ENCODE results near the gene GNB4. TPM values are rescaled to one million over a fixed set of nuclear protein-coding genes. Genes with fewer than 3 reads are reported as not detected.

GNB4 gene
- total RNA-seq: 70.5 and 93.4 TPM in 2 replicates

DNA sequence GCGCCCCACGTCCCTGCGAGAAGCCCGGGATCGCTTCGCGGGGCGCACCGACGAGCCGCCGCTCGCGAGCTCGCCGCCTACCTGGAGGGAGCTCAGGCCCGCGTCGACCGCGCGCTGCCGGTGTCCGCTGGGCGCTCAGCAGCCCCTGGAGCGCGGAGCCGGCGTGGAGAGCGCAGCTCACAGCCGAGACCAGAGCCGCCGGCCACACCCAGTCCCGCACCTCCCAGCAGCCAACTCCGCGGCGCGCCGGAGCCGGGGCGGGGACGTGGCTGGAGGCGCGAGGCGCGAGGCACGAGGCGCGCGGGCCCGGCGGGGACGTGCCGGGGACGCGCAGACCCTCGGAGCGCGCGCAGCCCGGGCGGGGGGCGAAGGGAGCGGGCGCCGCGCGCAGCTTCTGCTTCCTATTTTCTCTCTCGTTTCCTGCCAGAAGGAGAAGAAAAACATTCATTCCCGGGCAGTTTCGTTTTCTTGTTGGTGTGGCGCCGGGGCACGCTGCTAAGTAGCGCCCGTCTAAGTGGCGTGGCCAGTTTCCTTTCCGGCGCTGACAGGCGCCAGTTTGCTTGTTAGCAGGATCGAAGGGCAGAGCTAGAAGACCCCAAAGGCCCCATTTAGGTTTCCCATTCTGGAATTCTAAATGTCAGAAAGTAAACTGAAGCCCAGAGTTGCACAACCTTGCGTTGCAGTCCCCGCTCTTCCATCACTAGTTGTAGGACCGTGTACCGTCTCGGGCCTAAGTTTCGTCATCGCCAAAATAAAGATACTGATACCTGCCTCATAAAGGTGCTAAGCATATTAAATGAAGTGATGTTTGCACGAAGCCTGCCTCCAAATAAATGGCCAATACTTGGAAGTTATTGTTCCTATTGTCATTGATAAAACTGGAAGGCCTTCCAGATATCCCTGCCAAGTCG, at the start of gene GNB4:
Gene GNB4 (minus strand): TSS at position 206 of the 911 bp plus-strand sequence. CDS start 25,270 bp downstream, outside the sequence.
- peak; percentile 94 for DNase-seq

DNA sequence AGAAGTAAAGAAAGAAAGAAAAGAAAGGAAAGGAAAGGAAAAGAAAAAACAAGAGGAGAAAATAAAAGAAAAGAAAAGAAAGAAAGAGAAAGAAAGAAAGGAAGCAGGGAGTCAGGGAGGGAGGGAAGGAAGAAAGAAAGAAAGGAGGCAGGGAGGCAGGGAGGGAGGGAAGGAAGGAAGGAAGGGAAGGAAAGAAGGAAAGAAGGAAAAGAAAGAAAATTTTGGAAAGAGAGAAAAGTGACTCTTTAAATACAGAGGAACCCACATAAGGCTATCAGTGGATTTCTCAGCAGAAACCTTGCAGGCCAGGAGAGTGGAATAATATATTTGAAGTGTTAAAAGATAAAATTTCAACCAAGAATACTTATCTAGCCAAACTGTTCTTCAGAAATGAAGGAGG, 44.2 kb upstream of the GNB4 start:
- no peak for DNase-seq

DNA sequence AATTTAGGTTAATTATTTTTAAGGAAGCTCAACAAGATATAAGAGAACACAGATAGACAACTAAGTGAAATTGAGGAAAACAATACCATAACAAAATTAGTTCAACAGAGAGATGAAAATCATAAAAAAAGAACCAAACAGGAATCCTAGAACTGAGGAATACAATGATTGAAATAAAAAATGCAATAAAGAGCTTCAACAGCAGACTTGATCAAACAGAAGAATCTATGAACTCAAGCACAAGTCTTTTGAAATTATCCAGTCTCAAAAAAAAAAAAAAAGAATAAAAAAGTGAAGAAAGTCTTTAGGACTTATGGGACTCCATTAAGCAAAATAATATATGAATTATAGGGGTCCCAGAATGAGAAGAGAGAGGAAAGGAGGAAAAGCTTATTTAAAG, 42.0 kb upstream of the GNB4 start:
- DNase-seq: no peak

DNA sequence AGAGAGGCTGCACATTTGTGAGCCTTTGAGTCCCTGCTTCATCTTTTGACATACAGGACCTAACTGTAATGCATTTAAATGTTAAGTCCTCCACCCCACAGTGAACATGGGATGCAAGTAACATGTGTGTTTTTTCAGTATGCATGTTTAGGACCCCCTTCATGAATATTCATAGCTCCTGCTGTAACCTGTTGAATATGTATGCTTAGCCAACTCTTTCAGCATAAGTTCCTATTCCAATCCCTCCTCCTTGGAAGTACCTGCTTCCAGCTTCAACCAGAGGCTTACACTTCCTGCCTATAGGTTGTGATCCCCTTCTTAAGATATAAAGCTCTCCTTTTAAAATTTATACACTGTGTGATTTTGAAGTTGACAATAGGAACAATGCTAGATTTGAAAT, 36.9 kb upstream of the GNB4 start:
- no peak for DNase-seq

DNA sequence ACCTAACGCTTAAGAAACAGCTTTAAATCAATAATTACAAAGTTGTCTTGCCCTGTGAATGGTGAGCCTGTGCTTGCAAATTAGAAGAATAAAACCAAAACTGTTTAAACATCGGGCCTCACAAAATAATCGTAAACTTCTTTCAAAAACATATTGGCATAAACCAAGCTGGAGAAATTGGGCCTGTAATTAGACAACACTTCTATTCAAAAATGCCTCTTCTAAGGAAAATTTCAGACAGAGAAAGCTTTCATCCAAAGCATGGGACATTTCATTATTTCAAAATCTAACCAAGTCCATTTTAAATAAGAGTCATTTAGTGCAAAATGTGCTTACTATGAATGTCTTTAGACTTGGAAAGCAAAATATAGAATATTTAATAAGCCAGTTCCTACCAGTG, 35.5 kb upstream of the GNB4 start:
- no peak for DNase-seq

DNA sequence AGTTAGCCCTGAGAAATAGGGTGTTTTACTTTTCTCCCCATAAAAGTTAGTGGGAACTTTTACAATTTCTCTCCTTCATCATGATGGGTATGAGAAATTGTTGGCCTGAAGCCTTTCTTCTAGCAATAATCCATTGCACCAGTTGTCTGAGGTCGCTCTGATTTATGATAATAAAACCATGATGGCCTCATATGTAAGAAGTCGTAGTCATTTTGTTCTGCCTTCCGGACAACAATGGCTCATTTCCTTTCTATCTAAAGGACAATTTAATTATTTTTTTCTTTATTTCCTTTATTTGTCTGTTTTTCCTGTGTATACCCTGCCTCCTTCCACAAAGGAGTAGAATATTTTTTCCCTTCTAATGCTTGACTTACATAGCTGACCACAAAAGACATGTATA, 31.6 kb upstream of the GNB4 start:
- DNase-seq: peak; percentile 46

DNA sequence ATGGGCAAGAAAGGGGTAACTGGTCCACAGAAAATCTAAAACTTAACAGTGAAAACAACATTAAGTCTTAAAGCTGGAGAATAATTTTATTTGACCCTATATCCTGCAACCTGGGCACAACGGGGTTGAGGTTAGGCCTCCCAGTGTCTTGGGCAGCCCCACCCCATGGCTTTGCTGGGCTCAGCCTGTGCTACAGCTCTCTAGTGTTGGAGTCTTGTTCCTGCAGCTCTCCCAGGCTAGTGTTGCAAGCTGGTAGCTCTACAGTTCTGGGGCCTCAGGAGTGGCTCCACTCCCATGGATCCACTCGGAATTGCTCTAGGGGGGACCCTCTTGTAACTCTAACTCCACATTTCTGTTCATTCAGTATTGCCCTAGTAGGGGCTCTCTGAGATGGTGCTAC, 24.9 kb upstream of the GNB4 start:
- no peak for DNase-seq

DNA sequence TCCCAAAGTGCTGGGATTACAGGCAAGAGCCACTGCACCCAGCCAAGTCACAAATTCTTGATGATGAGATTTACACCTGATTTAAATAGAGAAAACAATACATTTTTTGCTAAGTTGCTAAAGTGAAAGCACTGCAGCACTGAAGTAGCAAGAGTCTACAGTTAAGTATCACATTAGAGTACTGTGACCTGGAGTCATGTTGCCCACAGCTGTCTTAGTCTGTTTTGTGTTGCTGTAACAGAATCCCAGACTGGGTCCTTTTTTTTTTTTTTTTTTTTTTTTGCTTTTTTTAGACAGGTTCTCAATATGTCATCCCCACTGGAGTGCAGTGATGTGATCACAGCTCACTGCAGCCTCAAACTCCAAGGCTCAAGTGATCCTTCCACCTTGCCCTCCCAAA, 23.2 kb upstream of the GNB4 start:
- no peak for DNase-seq

DNA sequence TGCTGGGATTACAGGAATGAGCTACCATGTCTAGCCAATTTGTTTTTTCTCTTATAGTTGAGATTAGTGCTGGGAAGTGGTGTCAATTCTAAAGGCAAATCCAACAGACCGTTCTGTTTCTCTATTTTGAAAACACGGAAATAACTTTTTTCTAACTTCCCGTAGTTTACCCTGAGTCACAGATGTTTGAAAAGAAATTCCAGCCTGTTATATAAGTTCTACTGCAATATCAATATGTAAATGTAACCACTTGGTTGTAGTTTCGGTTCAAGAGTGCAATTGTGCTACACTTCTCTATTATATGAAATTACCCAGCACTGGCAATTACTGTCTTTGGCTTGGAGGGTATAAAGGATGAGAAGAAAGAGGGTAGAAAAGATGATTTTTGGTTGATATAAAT, 22.3 kb upstream of the GNB4 start:
- peak; percentile 74 for DNase-seq

DNA sequence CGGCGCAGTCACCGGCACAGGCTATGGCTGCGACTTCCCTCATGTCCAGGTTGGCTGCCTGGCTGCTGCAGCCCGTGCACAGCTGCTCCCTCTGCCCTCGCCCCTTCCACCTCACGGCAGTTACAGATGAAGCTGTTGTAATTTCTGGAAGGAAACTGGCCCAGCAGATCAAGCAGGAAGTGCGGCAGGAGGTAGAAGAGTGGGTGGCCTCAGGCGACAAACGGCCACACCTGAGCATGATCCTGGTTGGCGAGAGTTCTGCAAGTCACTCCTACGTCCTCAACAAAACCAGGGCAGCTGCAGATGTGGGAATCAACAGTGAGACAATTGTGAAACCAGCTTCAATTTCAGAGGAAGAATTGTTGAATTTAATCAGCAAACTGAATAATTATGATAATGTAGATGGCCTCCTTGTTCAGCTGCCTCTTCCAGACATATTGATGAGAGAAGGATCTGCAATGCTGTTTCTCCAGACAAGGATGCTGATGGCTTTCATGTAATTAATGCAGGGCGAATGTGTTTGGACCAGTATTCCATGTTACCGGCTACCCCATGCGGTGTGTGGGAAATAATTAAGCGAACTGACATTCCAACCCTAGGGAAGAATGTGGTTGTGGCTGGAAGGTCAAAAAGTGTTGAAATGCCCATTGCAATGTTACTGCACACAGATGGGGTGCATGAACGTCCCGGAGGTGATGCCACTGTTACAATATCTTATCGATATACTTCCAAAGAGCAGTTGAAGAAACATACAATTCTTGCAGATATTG, 13.2 kb upstream of the GNB4 start:
- no peak for DNase-seq

DNA sequence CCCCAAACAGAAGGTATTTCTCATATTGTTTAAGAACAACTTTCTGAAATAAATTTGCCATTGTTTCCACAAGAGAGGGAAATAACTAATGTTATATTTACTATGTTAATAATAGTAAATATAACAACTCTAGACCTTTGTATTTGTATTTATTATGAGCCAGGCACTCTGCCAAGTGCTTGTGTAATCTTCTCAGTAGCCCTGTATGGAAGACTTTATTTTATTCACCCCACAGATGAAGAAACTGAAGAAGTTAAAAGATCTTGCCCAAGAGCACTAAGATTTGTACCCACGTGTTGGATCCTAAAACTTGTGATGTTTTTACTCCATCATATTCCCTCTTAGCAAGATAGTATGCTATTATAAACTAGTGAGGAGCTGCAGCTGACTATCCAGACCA, 12.0 kb upstream of the GNB4 start:
- no peak for DNase-seq

DNA sequence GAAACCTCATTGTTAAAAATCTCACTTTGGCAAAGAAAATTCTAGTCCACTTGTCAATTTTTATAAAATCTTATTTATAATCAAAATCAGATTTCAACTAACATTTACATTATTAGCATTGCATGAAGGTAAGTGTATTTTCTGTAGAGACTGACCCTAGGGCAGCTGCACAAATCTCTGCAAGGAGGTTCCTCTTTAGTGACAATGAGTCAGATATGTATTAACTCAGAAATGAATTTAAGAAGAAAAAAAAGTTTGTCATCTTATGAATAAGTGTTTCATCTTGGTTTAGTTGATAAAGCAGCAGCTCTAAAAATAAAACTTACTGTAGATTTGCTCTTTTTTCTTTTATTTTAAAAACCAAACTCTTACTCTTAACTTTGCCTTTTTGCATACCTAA, 9.0 kb upstream of the GNB4 start:
- DNase-seq: no peak

DNA sequence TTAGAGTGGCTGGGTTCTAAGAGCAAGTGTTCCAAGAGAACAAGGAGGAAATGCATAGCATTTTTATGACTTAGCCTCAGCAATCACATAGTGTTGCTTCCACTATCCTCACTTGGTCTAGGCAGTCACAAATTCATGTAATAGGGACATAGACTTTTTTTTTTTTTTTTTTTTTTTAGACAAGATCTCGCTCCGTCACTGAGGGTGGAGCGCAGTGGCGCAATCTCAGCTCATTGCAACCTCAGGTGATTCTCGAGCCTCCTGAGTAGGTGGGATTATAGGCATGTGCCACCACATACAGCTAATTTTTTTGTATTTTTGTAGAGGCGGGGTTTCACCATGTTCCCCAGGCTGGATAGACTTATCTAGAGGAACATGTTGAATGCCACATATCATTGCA, 4.7 kb upstream of the GNB4 start:
- DNase-seq: no peak

DNA sequence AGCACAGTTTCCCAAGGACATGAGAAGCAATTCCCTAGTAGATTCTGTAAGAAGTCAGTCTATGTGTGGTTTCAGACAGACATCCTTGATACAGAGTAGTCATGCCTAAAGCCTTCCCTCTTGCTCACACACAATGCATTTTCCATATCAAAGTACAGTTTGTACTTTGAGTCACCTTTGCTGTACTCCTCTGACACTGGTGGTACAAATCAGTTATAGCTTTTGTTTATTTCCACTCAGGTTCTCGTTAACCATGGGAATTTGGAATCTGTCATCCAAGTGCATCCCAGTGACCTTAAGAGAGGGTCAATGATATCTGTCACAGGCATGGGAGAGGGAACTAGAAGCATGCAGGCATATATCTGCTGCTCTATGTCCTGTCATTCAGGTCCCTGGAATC, 3.6 kb upstream of the GNB4 start:
- peak; percentile 18 for DNase-seq

DNA sequence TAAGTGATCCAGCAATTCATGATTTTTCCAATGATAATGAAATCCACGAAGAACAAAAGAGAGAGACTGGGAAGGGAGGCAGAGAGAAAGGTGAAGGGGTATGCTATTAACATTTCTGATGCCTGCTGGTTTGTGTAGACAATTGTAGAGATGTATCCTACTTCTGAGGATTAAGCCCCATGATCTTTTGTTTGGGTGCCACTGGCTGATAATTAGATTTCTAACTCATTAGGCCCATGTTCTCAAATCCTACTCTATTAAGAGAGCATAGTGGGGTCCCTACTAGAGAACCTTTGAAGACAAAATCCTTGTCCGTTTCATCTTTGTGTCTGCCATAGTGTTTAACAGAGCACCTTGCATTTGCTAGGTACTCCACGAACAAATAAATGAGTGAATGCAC, 2.7 kb upstream of the GNB4 start:
- DNase-seq: no peak

DNA sequence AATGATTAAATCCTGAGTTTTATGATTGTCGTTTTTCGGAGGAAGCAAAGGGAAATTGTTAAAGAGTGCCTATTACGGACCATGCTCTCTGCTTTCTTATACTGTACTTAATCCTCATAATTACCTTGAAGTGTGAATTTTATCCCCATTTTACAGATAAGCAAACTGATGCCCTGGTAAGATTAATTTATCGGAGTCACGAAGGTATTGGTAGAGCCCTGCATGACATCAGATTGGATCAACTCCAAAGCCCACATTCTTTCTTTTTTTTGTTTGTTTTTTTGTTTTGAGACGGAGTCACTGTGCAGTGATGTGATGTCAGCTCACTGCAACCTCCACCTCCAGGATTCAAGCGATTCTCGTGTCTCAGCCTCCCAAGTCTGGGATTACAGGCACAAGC, 1.6 kb upstream of the GNB4 start:
- DNase-seq: peak; percentile 27

DNA sequence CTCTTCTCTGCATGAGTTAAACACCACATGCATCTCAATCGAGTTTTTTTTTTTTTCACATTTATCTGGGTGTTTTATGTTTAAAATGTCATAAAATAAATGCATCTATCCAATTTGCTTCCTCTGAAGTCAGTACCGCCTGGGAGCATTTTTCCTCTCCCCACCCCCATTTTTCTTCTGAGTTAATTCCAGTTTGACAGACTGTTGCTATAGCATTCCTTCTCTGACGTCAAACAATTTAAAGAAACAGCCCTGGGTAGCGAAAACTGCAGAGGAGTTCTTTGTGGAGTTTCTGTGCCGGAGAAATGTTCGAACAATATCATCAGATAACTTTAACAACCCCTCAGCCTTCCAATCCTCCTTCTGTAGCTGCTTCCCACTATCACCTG, 900 bp upstream of the GNB4 start:
- DNase-seq: peak; percentile 72

DNA sequence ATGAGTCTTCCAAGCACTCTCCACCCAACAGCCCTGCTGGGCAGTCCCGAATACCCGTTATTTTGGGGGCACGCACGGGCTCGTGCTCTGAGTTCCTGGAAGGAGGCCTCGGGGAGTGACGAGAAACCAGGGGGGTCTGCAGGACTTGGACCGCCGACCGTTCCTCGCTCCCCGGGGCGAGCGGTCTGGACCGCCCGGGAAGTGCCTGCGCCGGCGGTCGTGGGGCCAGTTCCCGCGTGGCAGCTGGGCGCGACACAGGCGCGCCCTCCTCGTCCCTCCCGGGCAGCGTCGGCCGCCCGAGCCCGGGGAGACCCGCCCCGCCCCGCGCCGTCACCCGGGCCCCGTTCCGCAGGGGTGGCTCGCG, 387 bp downstream of the GNB4 start:
- peak; percentile 59 for DNase-seq

DNA sequence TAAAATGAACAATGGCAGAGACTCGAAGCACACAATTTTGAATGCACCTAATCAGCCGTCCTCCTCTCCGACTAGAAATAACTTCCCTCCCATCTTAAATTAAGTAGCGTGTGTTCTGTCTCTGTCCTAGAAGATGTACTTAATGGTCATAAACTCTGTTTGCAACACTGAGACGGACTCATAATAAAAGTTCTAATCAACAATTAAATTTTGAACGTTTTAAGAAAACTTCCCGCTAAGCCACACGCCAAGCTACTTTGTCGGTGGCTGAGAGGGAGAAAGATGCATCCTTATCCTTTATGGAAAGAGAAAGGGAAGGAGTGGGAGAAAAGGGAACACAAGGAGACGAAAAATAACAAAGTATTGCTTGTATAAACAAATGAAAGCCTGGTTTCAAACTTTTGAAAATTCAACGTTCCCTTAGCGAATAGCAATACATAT, 989 bp downstream of the GNB4 start:
- DNase-seq: peak; percentile 35

DNA sequence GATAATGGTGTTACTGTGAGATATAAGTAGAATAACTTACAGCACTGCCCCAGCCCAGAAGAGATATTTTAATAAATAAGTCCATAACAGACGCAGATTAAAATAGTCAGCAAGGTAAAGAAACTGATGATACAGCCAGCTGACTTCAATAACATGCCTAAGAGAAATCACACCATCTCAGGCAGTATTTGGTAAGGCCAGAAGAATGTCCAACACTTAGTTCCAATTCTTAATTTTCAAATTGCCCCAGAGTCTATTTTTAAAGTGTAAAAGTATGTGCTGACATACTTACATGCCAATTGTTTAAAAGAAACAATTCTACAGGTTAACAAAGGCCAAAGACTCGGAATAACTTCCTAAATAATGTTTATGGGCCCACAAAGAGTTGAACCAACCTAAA, 1.6 kb downstream of the GNB4 start:
- DNase-seq: peak; percentile 26

DNA sequence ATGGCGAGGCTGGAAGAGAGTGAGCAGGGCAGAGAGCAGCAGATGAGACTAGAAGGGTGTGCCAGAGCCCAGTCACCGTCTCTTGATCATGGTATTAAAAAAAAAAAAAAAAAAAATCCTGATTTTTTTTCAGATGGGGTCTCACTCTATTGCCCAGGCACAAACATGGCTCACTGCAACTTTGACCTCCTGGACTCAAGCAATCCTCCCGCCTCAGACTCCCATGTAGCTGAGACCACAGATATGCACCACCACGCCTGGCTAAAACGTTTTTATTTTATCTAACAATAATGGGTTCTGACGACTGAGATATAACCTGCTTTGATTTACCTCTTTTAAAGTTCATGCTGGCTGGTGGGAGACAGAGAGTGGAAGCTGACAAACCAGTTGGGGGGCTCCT, 4.0 kb downstream of the GNB4 start:
- DNase-seq: no peak

DNA sequence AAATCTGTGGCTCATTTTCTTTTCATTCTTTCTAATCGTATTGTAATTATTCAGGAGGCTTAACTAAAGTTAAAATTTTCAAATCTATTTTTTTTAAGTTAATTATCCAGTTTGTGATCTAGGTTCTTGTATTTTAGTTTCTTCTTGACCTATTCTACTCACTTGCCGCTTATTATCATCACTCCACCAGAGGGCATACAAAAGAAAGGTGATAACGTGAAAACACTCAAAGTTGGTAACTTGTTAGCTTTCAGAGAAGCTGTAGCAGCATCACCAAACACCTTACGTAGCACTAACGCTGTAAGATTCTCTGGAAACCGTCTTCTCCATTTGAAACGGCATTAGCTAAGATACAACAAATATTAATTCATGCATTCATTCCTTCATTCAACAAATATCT, 4.8 kb downstream of the GNB4 start:
- peak; percentile 74 for DNase-seq

DNA sequence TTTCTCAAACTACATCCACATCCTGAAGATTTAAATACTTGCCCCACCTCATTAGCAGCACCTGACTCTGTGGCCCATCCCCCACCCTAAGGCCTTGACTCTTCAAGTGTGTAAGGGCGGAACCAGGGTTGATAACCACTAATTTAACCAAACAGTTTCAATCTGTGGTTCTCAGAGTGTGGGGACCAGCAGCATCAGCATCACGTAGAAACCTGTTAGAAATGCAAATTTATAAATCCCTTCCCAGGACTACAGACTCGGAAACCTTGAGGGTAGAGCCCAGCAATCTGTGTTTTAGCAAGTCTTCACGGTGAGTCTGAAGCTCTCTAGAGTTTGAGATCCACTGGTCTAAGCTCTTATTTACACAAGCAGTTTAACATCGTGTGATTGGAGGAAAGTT, 12.4 kb downstream of the GNB4 start:
- DNase-seq: no peak

DNA sequence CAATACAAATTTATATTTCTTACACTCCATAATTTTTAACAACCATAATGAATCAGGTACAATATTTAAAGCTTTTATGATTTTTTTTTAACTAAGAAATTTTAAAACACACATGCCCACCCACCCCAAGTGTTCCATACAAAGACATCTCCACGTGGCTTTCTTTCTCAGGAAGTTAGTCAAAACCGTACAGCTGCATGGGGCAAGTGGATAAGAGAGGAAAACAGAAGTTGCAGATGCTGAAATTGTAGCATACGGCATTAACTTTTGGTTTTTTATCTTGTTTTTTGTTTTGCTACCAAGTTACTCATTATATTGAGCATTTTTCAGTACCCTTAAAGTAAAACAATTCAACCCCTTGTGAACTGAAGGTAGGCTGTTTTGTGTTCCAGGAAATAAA, 14.8 kb downstream of the GNB4 start:
- peak; percentile 52 for DNase-seq
